GM18517 (cell line): ENCODE measurements around the gene NEMP1.

ENCODE experiments used
- ATAC-seq: cut with Tn5 transposase; IDR thresholded peaks from one replicate; pipeline ENCODE4 v1.9.1; 2021; ENCODE audit warnings: mild to moderate bottlenecking, moderate library complexity; ENCODE audit not compliant: unreplicated experiment

NEMP1 gene

GRCh38 chr12:57109207-57110103, 30.9 kb upstream of the NEMP1 start:
- no peak for ATAC-seq

- no peak for ATAC-seq
These were observed 29.0 kb upstream of the NEMP1 start for GRCh38 chr12:57107456-57108155.

- no peak for ATAC-seq
These were observed 27.6 kb upstream of the NEMP1 start for GRCh38 chr12:57106021-57106708.

GRCh38 chr12:57105011-57105753, 26.6 kb upstream of the NEMP1 start:
- no peak for ATAC-seq

GRCh38 chr12:57104292-57104910, 25.8 kb upstream of the NEMP1 start:
- no peak for ATAC-seq

- no peak for ATAC-seq
These were observed 25.3 kb upstream of the NEMP1 start for GRCh38 chr12:57103856-57104255.

GRCh38 chr12:57101892-57102695, 23.5 kb upstream of the NEMP1 start:
- ATAC-seq = no peak

- ATAC-seq = no peak
These were observed 21.2 kb upstream of the NEMP1 start for GRCh38 chr12:57099766-57100165.

GRCh38 chr12:57099047-57099714, 20.6 kb upstream of the NEMP1 start:
- no peak for ATAC-seq

- ATAC-seq = no peak
These were observed 20.0 kb upstream of the NEMP1 start for GRCh38 chr12:57098546-57098945.

GRCh38 chr12:57097554-57097835, 18.9 kb upstream of the NEMP1 start:
- ATAC-seq = no peak

GRCh38 chr12:57096748-57097553, 18.4 kb upstream of the NEMP1 start:
- no peak for ATAC-seq

- ATAC-seq = no peak
These were observed 17.5 kb upstream of the NEMP1 start for GRCh38 chr12:57096099-57096572.

GRCh38 chr12:57095440-57095839, 16.8 kb upstream of the NEMP1 start:
- no peak for ATAC-seq

- no peak for ATAC-seq
These were observed 15.9 kb upstream of the NEMP1 start for GRCh38 chr12:57094208-57095160.

GRCh38 chr12:57093415-57094207, 15.0 kb upstream of the NEMP1 start:
- no peak for ATAC-seq
